Subcutaneous abdominal adipose tissue (tissue), 5 donors: ENCODE data around the gene HSPB2.

Experiments
- H3K27ac ChIP-seq: one replicate; pipeline ENCODE4 v1.7.0; 2013; ENCODE audit warnings: low read depth, mild to moderate bottlenecking, inconsistent platforms, low read length, moderate library complexity
- H3K27me3 ChIP-seq, 5 donors: one replicate each; pipeline ENCODE4 v1.7.0; 2013; ENCODE audit warnings: low read length in 5 of 5, inconsistent platforms in 1 of 5; ENCODE audit not compliant: control insufficient read depth in 5 of 5, insufficient read depth in 4 of 5
- H3K36me3 ChIP-seq, 5 donors: one replicate each; pipeline ENCODE4 v1.7.0; 2013; ENCODE audit warnings: low read length in 5 of 5; ENCODE audit not compliant: control insufficient read depth in 5 of 5, insufficient read depth in 5 of 5
- H3K4me1 ChIP-seq, 5 donors: one replicate each; pipeline ENCODE4 v1.7.0; 2013; ENCODE audit warnings: low read length in 5 of 5, mild to moderate bottlenecking in 3 of 5, moderate library complexity in 1 of 5; ENCODE audit not compliant: control insufficient read depth in 5 of 5, insufficient read depth in 5 of 5
- H3K4me3 ChIP-seq, 5 donors: one replicate each; pipeline ENCODE4 v1.7.0; 2013; ENCODE audit warnings: low read length in 5 of 5, low read depth in 1 of 5
- H3K9ac ChIP-seq, 5 donors: one replicate each; pipeline ENCODE4 v1.7.0; 2013; ENCODE audit warnings: low read length in 5 of 5, mild to moderate bottlenecking in 4 of 5, moderate library complexity in 3 of 5
- H3K9me3 ChIP-seq, 5 donors: one replicate each; pipeline ENCODE4 v1.7.0; 2013; ENCODE audit warnings: low read length in 5 of 5; ENCODE audit not compliant: control insufficient read depth in 5 of 5
- donor health status: healthy.
- donor health status: healthy.
- donor health status: healthy.
- donor health status: healthy.
- donor health status: healthy.

The HSPB2 gene

GRCh38 chr11:111912535-111912934 is at the start of gene HSPB2:
HSPB2 (plus strand) TSS chr11:111912734; CDS start chr11:111912830, 96 bp downstream.
- Histone ChIP-seq H3K4me1 (peaks cover 11 to 65% (median 64%) of the 10 kb centered on the region in 5 donors), H3K9ac (peak within 1 kb of the TSS; percentile 68 to 96 (median 81))

GRCh38 chr11:111870113-111870512 is 42.4 kb upstream of the HSPB2 start:
- peaks cover 3 to 20% (median 16%) of the 10 kb centered on the region in 5 donors for H3K4me1 ChIP-seq
- H3K27me3 ChIP-seq: no peaks in the 10 kb centered on the region
- H3K9me3 ChIP-seq: no peaks in the 10 kb centered on the region
- H3K9ac ChIP-seq: peak overlapping the region in 1 of 5 donors; percentile 92
- H3K27ac ChIP-seq: no peak overlapping the region
- peaks cover 22 to 36% (median 23%) of the 10 kb centered on the region in 5 donors for H3K36me3 ChIP-seq
- peak overlapping the region in 4 of 5 donors; percentile 81 to 95 (median 95) for H3K4me3 ChIP-seq

More at GRCh38 chr11:111912535-111912934, at the start of gene HSPB2:
- H3K27ac ChIP-seq: peak within 1 kb of the TSS; percentile 96
- H3K36me3 ChIP-seq: peaks cover 8 to 22% (median 15%) of the 10 kb centered on the region in 5 donors
- H3K9me3 ChIP-seq: no peaks in the 10 kb centered on the region
- peak within 1 kb of the TSS; percentile 62 to 87 (median 76) for H3K4me3 ChIP-seq
- H3K27me3 ChIP-seq: peaks cover 0 to 5% (median 0%) of the 10 kb centered on the region in 5 donors

GRCh38 chr11:111870522-111870885 is 42.0 kb upstream of the HSPB2 start:
- no peaks in the 10 kb centered on the region for H3K27me3 ChIP-seq
- peak overlapping the region; percentile 82 to 93 (median 84) for H3K9ac ChIP-seq
- peak overlapping the region; percentile 85 for H3K27ac ChIP-seq
- H3K4me1 ChIP-seq: peaks cover 3 to 20% (median 16%) of the 10 kb centered on the region in 5 donors
- peak overlapping the region; percentile 81 to 98 (median 95) for H3K4me3 ChIP-seq
- peaks cover 19 to 36% (median 25%) of the 10 kb centered on the region in 5 donors for H3K36me3 ChIP-seq
- no peaks in the 10 kb centered on the region for H3K9me3 ChIP-seq

GRCh38 chr11:111870886-111871692 is 41.4 kb upstream of the HSPB2 start, which contains the start of gene ALG9:
ALG9 (minus strand) TSS chr11:111871581; CDS start chr11:111871482, 99 bp downstream.
- H3K27ac ChIP-seq: peak within 1 kb of the TSS; percentile 85
- peaks cover 19 to 37% (median 25%) of the 10 kb centered on the region in 5 donors for H3K36me3 ChIP-seq
- peaks cover 3 to 20% (median 16%) of the 10 kb centered on the region in 5 donors for H3K4me1 ChIP-seq
- H3K4me3 ChIP-seq: peak within 1 kb of the TSS; percentile 81 to 98 (median 95)
- H3K27me3 ChIP-seq: no peaks in the 10 kb centered on the region
- no peaks in the 10 kb centered on the region for H3K9me3 ChIP-seq
- peak within 1 kb of the TSS; percentile 82 to 93 (median 84) for H3K9ac ChIP-seq

- Histone ChIP-seq H3K4me1 (peaks cover 3 to 20% (median 16%) of the 10 kb centered on the region in 5 donors), H3K9ac (peak overlapping the region in 4 of 5 donors; percentile 83 to 93 (median 88)), H3K27me3 (no peaks in the 10 kb centered on the region), H3K36me3 (peaks cover 15 to 34% (median 26%) of the 10 kb centered on the region in 5 donors), H3K9me3 (no peaks in the 10 kb centered on the region), H3K4me3 (peak overlapping the region; percentile 81 to 95 (median 95)), H3K27ac (peak overlapping the region; percentile 85)
Measured at GRCh38 chr11:111871693-111872161, 40.8 kb upstream of the HSPB2 start.

- Histone ChIP-seq H3K9me3 (no peaks in the 10 kb centered on the region), H3K27me3 (no peaks in the 10 kb centered on the region), H3K4me3 (peak overlapping the region; percentile 77 to 95 (median 82)), H3K9ac (peak overlapping the region; percentile 66 to 85 (median 74)), H3K36me3 (peaks cover 2 to 16% (median 10%) of the 10 kb centered on the region in 5 donors), H3K27ac (peak overlapping the region; percentile 94), H3K4me1 (peaks cover 3 to 15% (median 14%) of the 10 kb centered on the region in 5 donors)
Measured at GRCh38 chr11:111878385-111878848, 34.1 kb upstream of the HSPB2 start.

- no peaks in the 10 kb centered on the region for H3K27me3 ChIP-seq
Measured at GRCh38 chr11:111878849-111879636, 33.5 kb upstream of the HSPB2 start, which contains the start of the genes CFAP68 and FDXACB1. CFAP68 (plus strand) TSS chr11:111879541; CDS start chr11:111879561, 20 bp downstream. FDXACB1 (minus strand) TSS chr11:111879165; CDS start chr11:111879132, 33 bp downstream.

GRCh38 chr11:111879637-111879960 is 32.9 kb upstream of the HSPB2 start:
- Histone ChIP-seq H3K36me3 (peaks cover 2 to 16% (median 10%) of the 10 kb centered on the region in 5 donors), H3K27ac (peak overlapping the region; percentile 94), H3K27me3 (no peaks in the 10 kb centered on the region), H3K4me1 (peaks cover 3 to 15% (median 14%) of the 10 kb centered on the region in 5 donors), H3K9ac (peak overlapping the region; percentile 66 to 85 (median 74)), H3K9me3 (no peaks in the 10 kb centered on the region), H3K4me3 (peak overlapping the region; percentile 77 to 97 (median 82))

More at GRCh38 chr11:111878849-111879636, 33.5 kb upstream of the HSPB2 start, which contains the start of the genes CFAP68 and FDXACB1:
- H3K27ac ChIP-seq: peak within 1 kb of the TSS; percentile 94
- H3K4me3 ChIP-seq: peak within 1 kb of the TSS; percentile 77 to 97 (median 82)
- H3K4me1 ChIP-seq: peaks cover 3 to 15% (median 14%) of the 10 kb centered on the region in 5 donors
- peak within 1 kb of the TSS; percentile 66 to 85 (median 74) for H3K9ac ChIP-seq
- no peaks in the 10 kb centered on the region for H3K9me3 ChIP-seq
- peaks cover 2 to 16% (median 10%) of the 10 kb centered on the region in 5 donors for H3K36me3 ChIP-seq

GRCh38 chr11:111882202-111882601 is 30.3 kb upstream of the HSPB2 start:
- Histone ChIP-seq H3K9ac (no peak overlapping the region), H3K4me3 (no peak overlapping the region), H3K36me3 (no peaks in the 10 kb centered on the region), H3K27me3 (no peaks in the 10 kb centered on the region), H3K9me3 (no peaks in the 10 kb centered on the region), H3K4me1 (peaks cover 3 to 15% (median 14%) of the 10 kb centered on the region in 5 donors), H3K27ac (no peak overlapping the region)
